Ureter (tissue), 1 donor: Measurements from ENCODE around the gene LRRC15. TPM values are rescaled to one million over a fixed set of nuclear protein-coding genes. Genes with fewer than 3 reads are reported as not detected.

Source experiments
- DNase-seq: peaks from one replicate; pipeline ENCODE4 v3.0.0-alpha.2; 2020; ENCODE audit warnings: low spot score
- total RNA-seq: library from RNA; stranded (reverse); gene quantifications from one replicate; pipeline ENCODE4 v1.2.4, GENCODE V29; 2023
- donor health status: DM: yes; HTN: yes; CAD: no.

LRRC15 gene
- 0.29 TPM for total RNA-seq

GRCh38 chr3:194369522-194370279, at the start of gene LRRC15:
Gene LRRC15, minus strand, starts transcription at chr3:194369743. Its CDS starts 8,700 bp downstream, at chr3:194361043.
- no peak for DNase-seq

GRCh38 chr3:194418671-194419070, 49.1 kb upstream of the LRRC15 start:
- no peak for DNase-seq

GRCh38 chr3:194407423-194407822, 37.9 kb upstream of the LRRC15 start:
- no peak for DNase-seq

- DNase-seq, result no peak
These were observed 36.2 kb upstream of the LRRC15 start for GRCh38 chr3:194405766-194406165.

- DNase-seq, result no peak
These were observed 35.0 kb upstream of the LRRC15 start for GRCh38 chr3:194404365-194405140.

GRCh38 chr3:194401868-194402329, 32.4 kb upstream of the LRRC15 start:
- DNase-seq, result no peak

- no peak for DNase-seq
These were observed 31.8 kb upstream of the LRRC15 start for GRCh38 chr3:194401346-194401745.

GRCh38 chr3:194399874-194400411, 30.4 kb upstream of the LRRC15 start:
- DNase-seq, result no peak

GRCh38 chr3:194399166-194399565, 29.6 kb upstream of the LRRC15 start, which contains the start of gene GP5:
Gene GP5, minus strand, starts transcription at chr3:194399266. Its CDS starts 984 bp downstream, at chr3:194398282.
- no peak for DNase-seq

- no peak for DNase-seq
These were observed 28.3 kb upstream of the LRRC15 start for GRCh38 chr3:194397757-194398312.

GRCh38 chr3:194396859-194397756, 27.6 kb upstream of the LRRC15 start:
- no peak for DNase-seq

GRCh38 chr3:194396539-194396858, 27.0 kb upstream of the LRRC15 start:
- DNase-seq, result no peak

- peak; percentile 62 for DNase-seq
These were observed 26.4 kb upstream of the LRRC15 start for GRCh38 chr3:194395778-194396538.

- DNase-seq, result no peak
These were observed 25.7 kb upstream of the LRRC15 start for GRCh38 chr3:194395212-194395611.

- DNase-seq, result no peak
These were observed 23.0 kb upstream of the LRRC15 start for GRCh38 chr3:194392576-194392975.

GRCh38 chr3:194390835-194391234, 21.3 kb upstream of the LRRC15 start:
- DNase-seq, result no peak

- DNase-seq, result no peak
These were observed 19.7 kb upstream of the LRRC15 start for GRCh38 chr3:194389269-194389668.

- DNase-seq, result no peak
These were observed 18.4 kb upstream of the LRRC15 start for GRCh38 chr3:194387926-194388418.

GRCh38 chr3:194387276-194387675, 17.7 kb upstream of the LRRC15 start:
- no peak for DNase-seq

- DNase-seq, result no peak
These were observed 17.1 kb upstream of the LRRC15 start for GRCh38 chr3:194386648-194387047.
